Lower leg skin (tissue), 4 donors: ENCODE measurements around the gene PRDM10. TPM values are rescaled to one million over a fixed set of nuclear protein-coding genes. Genes with fewer than 3 reads are reported as not detected.

Experiments used
- DNase-seq, 2 donors: peaks; one replicate each; pipeline ENCODE4 v3.0.0-alpha.2; 2019; ENCODE audit warnings: low spot score in 2 of 2
- H3K4me3 ChIP-seq: fragments of 200-600 bp; sonication (generic); 2 replicates; pipeline ENCODE4 v1.5.1; 2017; ENCODE audit warnings: mild to moderate bottlenecking, low read depth; ENCODE audit not compliant: poor library complexity, severe bottlenecking
- POLR2A ChIP-seq, 2 donors: fragments of 450-650 bp; IDR thresholded peaks; one replicate each; pipeline ENCODE4 v1.6.1; 2016 to 2017; ENCODE audit warnings: antibody characterized with exemption in 2 of 2, mild to moderate bottlenecking in 1 of 2, moderate library complexity in 1 of 2
- WGBS, 2 donors: methylation state at CpG; one replicate each; pipeline ENCODE4 v1.1.5; 2018; 5-methylcytosine and 5-hydroxymethylcytosine counted together
- intact Hi-C: fragments of 100-400 bp; cut with DNase I; formaldehyde crosslinking; loops from one replicate; pipeline ENCODE4 v1.15.0; 2023; ENCODE audit warnings: low total_unique reads
- total RNA-seq, 4 donors: library from RNA; depleted of rRNA; stranded (reverse); fragments of >200 nt; gene quantifications; one replicate each; pipeline ENCODE4 v1.1.0, GENCODE V29; 2016
- TF ChIP-seq, protein P1 (sequence below), 3 donors: fragments of 450-650 bp; IDR thresholded peaks; one replicate each; pipeline ENCODE4 v1.5.1; 2016; ENCODE audit warnings: antibody characterized with exemption in 3 of 3, mild to moderate bottlenecking in 3 of 3, moderate library complexity in 2 of 3

The PRDM10 gene
- total RNA-seq, 4 donors from 2014 or later: 6.7 to 13.0 (median 9.1) TPM

DNA sequence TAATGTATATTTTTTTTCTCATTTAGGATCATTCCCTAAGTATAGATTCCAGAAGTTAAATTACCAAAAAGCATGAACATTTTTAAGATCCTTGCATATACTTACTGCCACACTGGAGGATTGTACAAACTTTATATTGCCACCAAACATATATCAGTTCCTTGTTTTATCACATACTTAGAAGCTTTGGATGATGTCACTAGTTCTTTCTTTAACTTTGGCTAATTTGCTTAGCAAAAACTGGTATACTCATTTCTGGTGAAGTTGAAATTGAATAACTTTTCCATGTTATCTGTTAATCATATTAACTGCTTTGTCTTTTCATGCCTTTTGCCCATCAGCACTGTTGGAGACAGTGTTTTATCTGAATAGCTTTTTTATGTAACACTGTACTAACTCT lies 31.6 kb upstream of the PRDM10 start:
- TF ChIP-seq, protein P1, sequence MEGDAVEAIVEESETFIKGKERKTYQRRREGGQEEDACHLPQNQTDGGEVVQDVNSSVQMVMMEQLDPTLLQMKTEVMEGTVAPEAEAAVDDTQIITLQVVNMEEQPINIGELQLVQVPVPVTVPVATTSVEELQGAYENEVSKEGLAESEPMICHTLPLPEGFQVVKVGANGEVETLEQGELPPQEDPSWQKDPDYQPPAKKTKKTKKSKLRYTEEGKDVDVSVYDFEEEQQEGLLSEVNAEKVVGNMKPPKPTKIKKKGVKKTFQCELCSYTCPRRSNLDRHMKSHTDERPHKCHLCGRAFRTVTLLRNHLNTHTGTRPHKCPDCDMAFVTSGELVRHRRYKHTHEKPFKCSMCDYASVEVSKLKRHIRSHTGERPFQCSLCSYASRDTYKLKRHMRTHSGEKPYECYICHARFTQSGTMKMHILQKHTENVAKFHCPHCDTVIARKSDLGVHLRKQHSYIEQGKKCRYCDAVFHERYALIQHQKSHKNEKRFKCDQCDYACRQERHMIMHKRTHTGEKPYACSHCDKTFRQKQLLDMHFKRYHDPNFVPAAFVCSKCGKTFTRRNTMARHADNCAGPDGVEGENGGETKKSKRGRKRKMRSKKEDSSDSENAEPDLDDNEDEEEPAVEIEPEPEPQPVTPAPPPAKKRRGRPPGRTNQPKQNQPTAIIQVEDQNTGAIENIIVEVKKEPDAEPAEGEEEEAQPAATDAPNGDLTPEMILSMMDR (IDR thresholded peaks at IDR 0.05): no peak
- no peak overlapping the region for H3K4me3 ChIP-seq
- no peak for DNase-seq
- intact Hi-C loops: no loop called here

- intact Hi-C loops: no loop called here
Observed at GRCh38 chr11:130032931-130033330, 30.3 kb upstream of the PRDM10 start.

GRCh38 chr11:130031945-130032344 lies 29.3 kb upstream of the PRDM10 start:
- 85 to 86% methylated on average over 2 of the region's 2 CpGs for WGBS, 2 donors
- intact Hi-C loops: no loop called here
- TF ChIP-seq, protein P1 (IDR thresholded peaks at IDR 0.05): no peak
- TF ChIP-seq POLR2A (IDR thresholded peaks at IDR 0.05): no peak

More at GRCh38 chr11:130032931-130033330, 30.3 kb upstream of the PRDM10 start:
- TF ChIP-seq, protein P1 (IDR thresholded peaks at IDR 0.05): no peak
- TF ChIP-seq POLR2A (IDR thresholded peaks at IDR 0.05): no peak
- 94% methylated on average over 44 of the region's 44 CpGs for WGBS, 2 donors
- H3K4me3 ChIP-seq: no peak overlapping the region
- DNase-seq: no peak

DNA sequence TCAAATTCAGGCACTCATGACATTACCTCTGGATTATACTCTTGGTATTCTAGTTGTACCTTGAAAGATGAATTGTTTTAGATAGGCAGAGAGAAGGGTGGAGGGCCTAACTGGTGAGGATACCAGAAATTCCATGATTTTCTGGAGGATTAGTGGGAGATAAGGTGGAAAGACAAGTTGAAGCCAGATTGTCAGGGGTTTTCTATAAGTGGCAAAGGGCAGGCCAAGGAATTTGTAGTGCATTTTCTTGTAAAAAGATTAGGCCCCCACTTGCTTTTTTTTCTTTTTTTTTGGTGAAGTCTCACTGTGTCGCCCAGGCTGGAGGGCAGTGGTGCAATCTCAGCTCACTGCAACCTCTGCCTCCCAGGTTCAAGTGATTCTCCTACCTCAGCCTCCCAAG lies 28.4 kb upstream of the PRDM10 start:
- no peak for DNase-seq
- intact Hi-C loops: no loop called here
- WGBS, 2 donors: 93 to 100% methylated on average over 1 of the region's 1 CpG
- no peak overlapping the region for H3K4me3 ChIP-seq
- TF ChIP-seq, protein P1 (IDR thresholded peaks at IDR 0.05): no peak
- no peak for TF ChIP-seq POLR2A (IDR thresholded peaks at IDR 0.05)

More at GRCh38 chr11:130031945-130032344, 29.3 kb upstream of the PRDM10 start:
- no peak for DNase-seq
- no peak overlapping the region for H3K4me3 ChIP-seq

- intact Hi-C loops: no loop called here
- TF ChIP-seq, protein P1 (IDR thresholded peaks at IDR 0.05): no peak
- no peak for TF ChIP-seq POLR2A (IDR thresholded peaks at IDR 0.05)
- H3K4me3 ChIP-seq: no peak overlapping the region
- DNase-seq: no peak
- WGBS, 2 donors: 90 to 91% methylated on average over 3 of the region's 3 CpGs
Observed at GRCh38 chr11:130029137-130029536, 26.5 kb upstream of the PRDM10 start.

GRCh38 chr11:130025371-130025770 lies 22.7 kb upstream of the PRDM10 start:
- DNase-seq: no peak
- intact Hi-C loops: no loop called here
- H3K4me3 ChIP-seq: no peak overlapping the region
- 88 to 100% methylated on average over 1 of the region's 1 CpG for WGBS, 2 donors
- TF ChIP-seq, protein P1 (IDR thresholded peaks at IDR 0.05): no peak
- no peak for TF ChIP-seq POLR2A (IDR thresholded peaks at IDR 0.05)
